Astrocyte (in vitro differentiated cells and primary cell): Measurements from ENCODE around the gene CACNA1A. TPM values are rescaled to one million over a fixed set of nuclear protein-coding genes. Genes with fewer than 3 reads are reported as not detected.

Experiments used
- DNase-seq: peaks from one replicate; pipeline ENCODE4 v3.0.0-alpha.2; 2010; ENCODE audit warnings: low read depth
- FAIRE-seq: peaks from 2 replicates; lab custom pipeline; 2011; peaks lifted over from hg19 to GRCh38; lab: Jason Lieb, UNC
- H2AFZ ChIP-seq: 2 replicates; pipeline ENCODE4 v1.6.0; 2012; ENCODE audit warnings: low read depth, low read length, inconsistent platforms
- H3K27ac ChIP-seq: 2 replicates; pipeline ENCODE4 v1.5.1; 2011; ENCODE audit warnings: low read depth, low read length, inconsistent platforms
- H3K27me3 ChIP-seq: 2 replicates; pipeline ENCODE4 v1.6.0; 2011; ENCODE audit warnings: low read length, inconsistent platforms; ENCODE audit not compliant: insufficient read depth
- H3K36me3 ChIP-seq: 2 replicates; pipeline ENCODE4 v1.5.1; 2011; ENCODE audit warnings: low read length, inconsistent platforms; ENCODE audit not compliant: insufficient read depth
- H3K4me1 ChIP-seq: 2 replicates; pipeline ENCODE4 v1.5.1; 2011; ENCODE audit warnings: low read length, inconsistent platforms; ENCODE audit not compliant: insufficient read depth
- H3K4me2 ChIP-seq: 2 replicates; pipeline ENCODE4 v1.6.0; 2012; ENCODE audit warnings: low read length, inconsistent platforms
- H3K4me3 ChIP-seq: 2 replicates; pipeline ENCODE4 v1.5.1; 2011; ENCODE audit warnings: low read depth, mild to moderate bottlenecking, low read length, inconsistent platforms; ENCODE audit not compliant: insufficient read depth
- H3K79me2 ChIP-seq: 2 replicates; pipeline ENCODE4 v1.6.0; 2012; ENCODE audit warnings: mild to moderate bottlenecking, low read length, inconsistent platforms; ENCODE audit not compliant: insufficient read depth
- H3K9ac ChIP-seq: 2 replicates; pipeline ENCODE4 v1.6.0; 2012; ENCODE audit warnings: mild to moderate bottlenecking, low read length, inconsistent platforms
- H3K9me3 ChIP-seq: 2 replicates; pipeline ENCODE4 v1.5.1; 2012; ENCODE audit warnings: low read depth, mild to moderate bottlenecking, low read length, inconsistent platforms; ENCODE audit not compliant: insufficient read depth
- H4K20me1 ChIP-seq: 2 replicates; pipeline ENCODE4 v1.6.0; 2012; ENCODE audit warnings: low read length, inconsistent platforms; ENCODE audit not compliant: insufficient read depth
- H3K27ac Mint-ChIP-seq: one replicate; pipeline ENCODE4 v1.8.0; 2021; ENCODE audit warnings: mild to moderate bottlenecking, mixed read lengths; ENCODE audit not compliant: unreplicated experiment
- H3K27me3 Mint-ChIP-seq: one replicate; pipeline ENCODE4 v1.8.0; 2021; ENCODE audit warnings: low read depth, mixed read lengths; ENCODE audit not compliant: unreplicated experiment
- H3K36me3 Mint-ChIP-seq: one replicate; pipeline ENCODE4 v1.8.0; 2021; ENCODE audit warnings: low read depth, mixed read lengths; ENCODE audit not compliant: unreplicated experiment
- H3K4me1 Mint-ChIP-seq: one replicate; pipeline ENCODE4 v1.8.0; 2021; ENCODE audit warnings: low read depth, mixed read lengths; ENCODE audit not compliant: unreplicated experiment
- H3K4me3 Mint-ChIP-seq: one replicate; pipeline ENCODE4 v1.8.0; 2021; ENCODE audit warnings: mild to moderate bottlenecking, moderate library complexity, mixed read lengths; ENCODE audit not compliant: unreplicated experiment
- H3K9me3 Mint-ChIP-seq: one replicate; pipeline ENCODE4 v1.8.0; 2021; ENCODE audit warnings: mild to moderate bottlenecking, mixed read lengths; ENCODE audit not compliant: unreplicated experiment
- CTCF ChIP-seq: IDR thresholded peaks from 2 replicates; pipeline ENCODE4 v1.5.1; 2011; ENCODE audit warnings: low read depth, mild to moderate bottlenecking, inconsistent platforms, low read length, moderate library complexity; ENCODE audit not compliant: insufficient read depth
- EZH2 ChIP-seq: IDR thresholded peaks from 2 replicates; pipeline ENCODE4 v1.6.1; 2012; ENCODE audit warnings: mild to moderate bottlenecking, low read length, inconsistent platforms; ENCODE audit not compliant: insufficient read depth
- total RNA-seq: library from RNA; stranded (reverse); gene quantifications from 2 replicates; pipeline ENCODE4 v1.2.1, GENCODE V29; 2021

Gene CACNA1A
- total RNA-seq, 1 donor from 2014 or later = 9.4 TPM

GRCh38 chr19:13301627-13302334 is 204.5 kb downstream of the CACNA1A start:
- DNase-seq = no peak
- H3K4me3 Mint-ChIP-seq = peak overlapping the region; percentile 27
- no peaks in the 10 kb centered on the region for H4K20me1 ChIP-seq
- no peak overlapping the region for H2AFZ ChIP-seq
- H3K4me3 ChIP-seq = no peak overlapping the region
- TF ChIP-seq CTCF = no peak
- no peak for TF ChIP-seq EZH2
- H3K36me3 ChIP-seq = no peaks in the 10 kb centered on the region
- no peaks in the 10 kb centered on the region for H3K79me2 ChIP-seq
- no peaks in the 10 kb centered on the region for H3K4me1 ChIP-seq
- peak overlapping the region; percentile 5 for H3K4me2 ChIP-seq
- FAIRE-seq = no peak
- H3K36me3 Mint-ChIP-seq = peaks cover 4% of the 10 kb centered on the region
- H3K27me3 ChIP-seq = no peaks in the 10 kb centered on the region
- H3K27ac ChIP-seq = no peak overlapping the region
- H3K9ac ChIP-seq = no peak overlapping the region
- H3K27ac Mint-ChIP-seq = no peak overlapping the region
- H3K9me3 Mint-ChIP-seq = no peaks in the 10 kb centered on the region
- H3K27me3 Mint-ChIP-seq = peaks cover 8% of the 10 kb centered on the region
- no peaks in the 10 kb centered on the region for H3K9me3 ChIP-seq
- H3K4me1 Mint-ChIP-seq = no peaks in the 10 kb centered on the region

GRCh38 chr19:13300421-13301030 is 205.8 kb downstream of the CACNA1A start:
- H3K27me3 Mint-ChIP-seq = peaks cover 6% of the 10 kb centered on the region
- TF ChIP-seq EZH2 = no peak
- H3K36me3 ChIP-seq = no peaks in the 10 kb centered on the region

GRCh38 chr19:13299838-13300237 is 206.4 kb downstream of the CACNA1A start:
- H3K4me3 ChIP-seq = no peak overlapping the region
- H4K20me1 ChIP-seq = no peaks in the 10 kb centered on the region
- no peaks in the 10 kb centered on the region for H3K36me3 ChIP-seq
- peaks cover 4% of the 10 kb centered on the region for H3K36me3 Mint-ChIP-seq
- no peaks in the 10 kb centered on the region for H3K9me3 Mint-ChIP-seq
- H3K27ac ChIP-seq = no peak overlapping the region
- DNase-seq (no peak), FAIRE-seq (no peak)
- H2AFZ ChIP-seq = no peak overlapping the region
- H3K4me2 ChIP-seq = no peak overlapping the region
- H3K4me1 ChIP-seq = no peaks in the 10 kb centered on the region
- no peaks in the 10 kb centered on the region for H3K27me3 ChIP-seq
- H3K4me3 Mint-ChIP-seq = no peak overlapping the region
- no peak overlapping the region for H3K27ac Mint-ChIP-seq
- TF ChIP-seq CTCF (no peak), EZH2 (no peak)
- H3K9me3 ChIP-seq = no peaks in the 10 kb centered on the region
- H3K27me3 Mint-ChIP-seq = peaks cover 6% of the 10 kb centered on the region
- H3K9ac ChIP-seq = no peak overlapping the region
- H3K79me2 ChIP-seq = no peaks in the 10 kb centered on the region
- no peaks in the 10 kb centered on the region for H3K4me1 Mint-ChIP-seq

More at GRCh38 chr19:13300421-13301030, 205.8 kb downstream of the CACNA1A start:
- Histone ChIP-seq H3K79me2 (no peaks in the 10 kb centered on the region), H3K4me1 (no peaks in the 10 kb centered on the region), H4K20me1 (no peaks in the 10 kb centered on the region), H3K9ac (no peak overlapping the region), H3K9me3 (no peaks in the 10 kb centered on the region), H3K27ac (no peak overlapping the region), H3K27me3 (no peaks in the 10 kb centered on the region), H3K4me3 (no peak overlapping the region), H3K4me2 (no peak overlapping the region), H2AFZ (no peak overlapping the region)
- DNase-seq (no peak), FAIRE-seq (no peak)
- Mint-ChIP-seq H3K36me3 (peaks cover 4% of the 10 kb centered on the region), H3K9me3 (no peaks in the 10 kb centered on the region), H3K4me1 (no peaks in the 10 kb centered on the region), H3K4me3 (no peak overlapping the region), H3K27ac (no peak overlapping the region)
